Immature natural killer cell (primary cell): ENCODE measurements around the gene ZNF467. TPM values are rescaled to one million over a fixed set of nuclear protein-coding genes. Genes with fewer than 3 reads are reported as not detected.
A peak's percentile ranks its signal among the peaks of the same experiment; 100 is the strongest.

Source experiments
- DNase-seq, 3 donors: peaks; one replicate each; pipeline ENCODE4 v3.0.0; 2022; ENCODE audit warnings: mixed read lengths in 1 of 3
- H3K27ac Mint-ChIP-seq, 6 donors: one replicate each; pipeline ENCODE4 v1.8.0; 2020; ENCODE audit warnings: mixed read lengths in 6 of 6, mild to moderate bottlenecking in 5 of 6, inconsistent platforms in 4 of 6, moderate library complexity in 3 of 6
- H3K27me3 Mint-ChIP-seq, 3 donors: one replicate each; pipeline ENCODE4 v1.8.0; 2020 to 2021; ENCODE audit warnings: low read depth in 3 of 3, mild to moderate bottlenecking in 3 of 3, mixed read lengths in 3 of 3, moderate library complexity in 3 of 3, inconsistent platforms in 1 of 3
- H3K36me3 Mint-ChIP-seq, 3 donors: one replicate each; pipeline ENCODE4 v1.8.0; 2020; ENCODE audit warnings: mixed read lengths in 3 of 3, inconsistent platforms in 2 of 3, mild to moderate bottlenecking in 2 of 3
- H3K4me1 Mint-ChIP-seq, 2 donors: one replicate each; pipeline ENCODE4 v1.8.0; 2020; ENCODE audit warnings: inconsistent platforms in 2 of 2, mild to moderate bottlenecking in 2 of 2, mixed read lengths in 2 of 2, moderate library complexity in 1 of 2
- H3K4me3 Mint-ChIP-seq, 5 donors: one replicate each; pipeline ENCODE4 v1.8.0; 2020; ENCODE audit warnings: mild to moderate bottlenecking in 5 of 5, mixed read lengths in 5 of 5, inconsistent platforms in 3 of 5, moderate library complexity in 3 of 5
- H3K9me3 Mint-ChIP-seq, 6 donors: one replicate each; pipeline ENCODE4 v1.8.0; 2020; ENCODE audit warnings: mild to moderate bottlenecking in 6 of 6, mixed read lengths in 6 of 6, inconsistent platforms in 4 of 6, moderate library complexity in 3 of 6
- polyA plus RNA-seq, 3 donors: library from polyadenylated mRNA; unstranded; fragments of 300-500 nt; fragmentation: Illumina TruSeq; gene quantifications; one replicate each; pipeline ENCODE4 v1.2.3, GENCODE V29; 2021

The ZNF467 gene
- polyA plus RNA-seq, 3 donors from 2014 or later, result 1.5 to 2.3 TPM; not detected in 1

DNA sequence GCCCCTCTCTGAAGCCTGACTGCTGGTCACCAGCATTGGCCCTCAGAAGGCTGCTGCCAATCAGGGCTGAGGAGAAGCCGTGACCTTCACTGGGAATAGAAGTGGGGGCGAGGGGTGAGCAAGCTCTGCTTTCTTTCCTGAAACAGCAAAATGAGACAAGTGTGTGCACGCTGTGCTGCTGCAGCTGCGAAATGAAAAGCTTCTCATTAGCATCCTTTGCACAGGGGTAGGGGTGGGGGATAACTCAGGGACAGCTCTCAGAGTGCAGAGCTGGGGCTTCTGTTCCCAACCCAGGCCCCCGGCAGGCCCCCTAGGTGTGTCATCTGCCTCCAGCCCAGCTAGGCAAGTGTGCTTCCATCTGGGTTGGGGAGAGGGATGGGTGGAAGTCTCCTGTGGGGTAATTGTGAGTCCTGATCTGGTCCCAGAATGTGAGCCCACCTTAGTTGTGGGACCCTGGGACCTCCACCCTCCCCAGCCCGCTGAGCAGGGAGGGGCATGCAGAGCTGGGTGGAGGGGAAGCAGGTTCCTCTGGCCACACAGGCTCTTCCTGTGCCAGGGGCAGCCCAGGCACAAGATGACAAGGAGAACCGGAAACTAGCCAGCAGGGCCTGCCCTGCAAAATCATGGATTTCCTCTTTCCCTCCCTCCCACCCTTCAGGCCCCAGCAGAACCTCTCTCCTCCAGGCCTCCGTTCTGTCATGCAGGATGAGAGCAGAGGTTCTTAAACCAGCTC, 22.2 kb downstream of the ZNF467 start:
- H3K27ac Mint-ChIP-seq, result no peak overlapping the region
- no peaks in the 10 kb centered on the region for H3K9me3 Mint-ChIP-seq
- no peaks in the 10 kb centered on the region for H3K4me1 Mint-ChIP-seq
- no peaks in the 10 kb centered on the region for H3K36me3 Mint-ChIP-seq
- H3K4me3 Mint-ChIP-seq, result no peak overlapping the region
- H3K27me3 Mint-ChIP-seq, result peaks cover 0 to 3% (median 0%) of the 10 kb centered on the region in 3 donors
- DNase-seq, result no peak

DNA sequence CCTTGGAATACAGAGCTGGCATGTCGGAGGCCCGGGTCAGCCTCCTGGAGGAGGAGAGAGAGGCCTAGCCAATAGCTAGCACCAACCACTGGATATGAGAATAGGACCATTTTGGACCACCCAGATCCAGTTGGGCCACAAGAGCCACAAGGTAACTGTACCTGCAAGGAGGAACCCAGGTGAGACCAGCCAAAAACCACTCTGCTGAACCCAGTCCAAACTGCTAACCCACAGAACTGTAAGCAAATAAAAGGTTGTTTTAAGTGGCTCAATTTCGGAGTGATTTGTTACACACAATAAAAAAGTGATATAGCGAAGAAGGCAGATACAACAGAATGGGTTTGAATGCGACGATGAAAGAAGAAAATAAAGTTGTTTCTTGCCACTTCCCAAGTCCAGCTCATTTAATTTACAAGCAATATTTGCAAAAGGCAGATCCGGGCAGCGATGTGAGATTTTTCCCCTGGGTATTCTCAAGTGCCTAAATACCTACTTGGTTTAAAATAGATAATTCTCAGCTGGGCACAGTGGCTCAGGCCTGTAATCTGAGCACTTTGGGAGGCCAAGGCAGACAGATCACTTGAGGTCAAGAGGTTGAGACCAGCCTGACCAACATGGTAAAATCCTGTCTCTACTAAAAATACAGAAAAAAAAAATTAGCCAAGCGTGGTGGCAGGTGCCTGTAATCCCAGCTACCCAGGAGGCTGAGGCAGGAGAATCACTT, 23.1 kb downstream of the ZNF467 start:
- Mint-ChIP-seq H3K4me3 (no peak overlapping the region), H3K27me3 (peaks cover 0 to 3% (median 0%) of the 10 kb centered on the region in 3 donors), H3K9me3 (no peaks in the 10 kb centered on the region), H3K27ac (no peak overlapping the region), H3K4me1 (no peaks in the 10 kb centered on the region), H3K36me3 (no peaks in the 10 kb centered on the region)
- no peak for DNase-seq

DNA sequence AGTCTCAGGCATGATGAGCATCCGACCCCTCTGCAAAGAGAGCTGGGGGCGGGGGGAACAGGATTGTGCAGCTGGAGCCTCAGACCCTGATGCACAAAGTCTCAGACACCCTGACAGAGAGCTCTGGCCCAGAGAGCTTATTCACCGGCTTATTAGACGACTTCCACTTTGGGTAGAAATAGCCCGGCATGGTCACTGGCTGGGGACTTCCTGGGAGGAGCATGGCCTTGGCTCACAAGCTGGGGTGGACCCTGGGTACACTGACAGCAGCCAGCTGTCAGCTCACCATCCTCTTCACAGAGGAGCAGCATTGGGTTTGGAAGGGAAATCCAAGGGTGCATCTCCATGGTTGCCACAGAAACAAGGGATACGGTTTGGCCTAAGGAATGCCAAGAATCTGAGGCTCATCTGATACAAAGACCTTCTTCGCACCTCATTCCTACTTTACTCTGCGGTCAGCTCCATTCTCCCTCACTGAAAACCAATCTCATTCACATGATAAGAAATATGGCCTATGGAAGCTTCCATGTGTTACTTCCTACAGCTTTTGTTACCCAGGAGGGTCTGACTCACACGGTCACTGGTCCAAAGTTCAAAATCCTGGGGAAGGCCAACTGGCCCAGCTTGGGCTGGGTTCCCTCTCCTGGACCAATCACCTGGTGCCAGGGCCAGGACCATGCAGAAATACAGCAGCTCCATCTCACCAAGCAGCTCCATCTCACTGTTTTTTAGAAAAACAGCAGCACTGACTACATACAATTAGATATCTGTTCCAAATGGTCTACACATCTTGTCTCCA, 25.1 kb downstream of the ZNF467 start:
- Mint-ChIP-seq H3K27me3 (peaks cover 0 to 5% (median under 1%) of the 10 kb centered on the region in 3 donors), H3K36me3 (no peaks in the 10 kb centered on the region), H3K4me3 (no peak overlapping the region), H3K4me1 (no peaks in the 10 kb centered on the region), H3K9me3 (no peaks in the 10 kb centered on the region), H3K27ac (no peak overlapping the region)
- no peak for DNase-seq

DNA sequence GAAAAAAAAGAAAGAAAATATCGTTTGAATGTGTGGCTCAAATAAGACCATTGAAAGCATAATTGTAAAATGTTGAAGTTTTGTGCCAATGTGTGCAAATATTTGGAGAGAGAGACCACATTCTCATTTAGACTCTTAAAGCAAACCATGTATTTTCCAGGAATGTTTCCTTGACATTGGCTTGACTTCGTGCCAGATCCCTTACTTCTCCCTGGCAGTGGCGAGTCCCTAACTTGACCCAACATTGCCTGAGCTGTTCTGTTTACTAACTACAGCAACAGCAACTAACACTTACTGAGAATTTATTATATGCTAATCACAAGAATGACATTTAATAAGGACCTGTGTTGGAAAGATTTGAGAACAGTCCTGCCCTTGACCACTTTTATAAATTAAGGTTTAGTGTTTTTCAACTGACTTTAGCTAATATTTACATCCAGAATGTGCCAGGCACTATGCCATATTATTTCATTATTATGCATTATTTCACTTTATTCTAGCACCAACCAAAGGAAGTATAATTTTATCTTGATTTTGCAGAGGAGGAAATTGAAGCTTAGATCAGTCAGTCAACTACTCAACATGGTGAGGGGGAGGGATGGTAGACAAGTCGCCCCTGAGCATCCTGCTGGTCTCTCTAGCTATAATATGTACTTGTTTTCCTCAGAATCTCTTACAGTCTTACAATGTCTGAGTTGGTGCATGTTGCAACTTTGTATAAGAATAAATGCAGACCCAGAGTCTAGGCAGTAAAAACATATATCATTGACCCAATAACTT, 29.7 kb downstream of the ZNF467 start:
- Mint-ChIP-seq H3K9me3 (no peaks in the 10 kb centered on the region), H3K27me3 (peaks cover 4 to 9% (median 8%) of the 10 kb centered on the region in 3 donors), H3K4me3 (no peak overlapping the region), H3K4me1 (peaks cover 10 to 11% of the 10 kb centered on the region in 2 donors), H3K27ac (no peak overlapping the region), H3K36me3 (peaks cover 0 to 3% (median 0%) of the 10 kb centered on the region in 3 donors)
- no peak for DNase-seq

DNA sequence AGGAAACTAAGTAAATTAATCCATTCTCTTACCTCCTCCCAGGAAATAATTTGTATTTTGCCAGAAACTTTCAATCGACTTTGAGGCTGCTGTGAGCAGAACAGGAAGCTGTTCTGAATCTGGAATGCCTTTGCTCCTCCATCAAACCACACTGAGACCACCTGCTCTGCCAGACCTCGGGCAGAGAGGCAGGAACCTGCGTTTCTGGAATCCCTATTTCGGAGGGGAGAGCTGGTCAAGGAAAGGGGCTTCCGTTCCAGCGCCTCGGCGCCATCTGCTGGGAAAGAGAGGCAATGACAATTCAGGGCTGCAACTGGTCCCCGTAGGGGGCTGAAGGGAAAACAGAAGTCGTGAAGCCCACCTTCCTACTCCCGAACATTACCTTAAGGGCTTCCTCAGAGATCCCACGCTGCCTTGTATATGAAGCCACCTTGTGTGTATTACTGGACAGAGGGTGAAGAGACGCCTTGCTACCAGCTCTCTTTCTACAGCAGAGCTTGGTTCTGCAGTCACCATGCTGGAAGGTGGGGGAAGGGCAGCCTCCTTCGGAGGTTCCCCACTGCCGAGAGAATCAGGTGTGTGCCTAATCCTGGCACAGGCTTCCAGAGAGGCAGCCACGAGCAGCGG, 31.2 kb downstream of the ZNF467 start:
- H3K36me3 Mint-ChIP-seq, result peaks cover 0 to 3% (median 0%) of the 10 kb centered on the region in 3 donors
- no peaks in the 10 kb centered on the region for H3K9me3 Mint-ChIP-seq
- DNase-seq, result peak; percentile 50 to 63 (median 62)
- peaks cover 4 to 11% (median 8%) of the 10 kb centered on the region in 3 donors for H3K27me3 Mint-ChIP-seq
- peaks cover 10 to 11% of the 10 kb centered on the region in 2 donors for H3K4me1 Mint-ChIP-seq
- peak overlapping the region; percentile 22 to 82 (median 64) for H3K4me3 Mint-ChIP-seq
- H3K27ac Mint-ChIP-seq, result no peak overlapping the region

DNA sequence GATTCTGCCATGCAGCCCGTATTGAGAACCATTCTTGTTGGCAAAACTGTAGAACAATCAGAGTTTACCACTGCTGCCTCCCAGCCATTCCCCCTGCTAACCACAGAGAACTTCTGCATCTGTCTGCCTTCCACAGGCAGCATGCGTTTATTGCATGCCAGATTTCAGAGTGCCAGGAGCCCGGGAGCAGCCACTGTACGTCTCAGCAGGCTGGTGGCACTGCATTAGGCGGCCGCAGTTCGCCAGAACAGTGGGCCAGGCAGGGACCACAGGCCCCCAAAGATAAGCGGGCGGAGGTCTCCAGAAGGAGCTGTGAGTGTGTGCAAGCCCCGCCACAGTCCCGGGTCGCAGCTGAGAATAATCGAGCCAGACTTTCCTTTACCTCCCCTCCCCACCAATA, 31.8 kb downstream of the ZNF467 start:
- no peak for DNase-seq
- Mint-ChIP-seq H3K4me3 (peak overlapping the region; percentile 15 to 82 (median 64)), H3K9me3 (no peaks in the 10 kb centered on the region), H3K27ac (no peak overlapping the region), H3K27me3 (peaks cover 4 to 15% (median 8%) of the 10 kb centered on the region in 3 donors), H3K36me3 (peaks cover 0 to 3% (median 0%) of the 10 kb centered on the region in 3 donors), H3K4me1 (peaks cover 10 to 11% of the 10 kb centered on the region in 2 donors)

DNA sequence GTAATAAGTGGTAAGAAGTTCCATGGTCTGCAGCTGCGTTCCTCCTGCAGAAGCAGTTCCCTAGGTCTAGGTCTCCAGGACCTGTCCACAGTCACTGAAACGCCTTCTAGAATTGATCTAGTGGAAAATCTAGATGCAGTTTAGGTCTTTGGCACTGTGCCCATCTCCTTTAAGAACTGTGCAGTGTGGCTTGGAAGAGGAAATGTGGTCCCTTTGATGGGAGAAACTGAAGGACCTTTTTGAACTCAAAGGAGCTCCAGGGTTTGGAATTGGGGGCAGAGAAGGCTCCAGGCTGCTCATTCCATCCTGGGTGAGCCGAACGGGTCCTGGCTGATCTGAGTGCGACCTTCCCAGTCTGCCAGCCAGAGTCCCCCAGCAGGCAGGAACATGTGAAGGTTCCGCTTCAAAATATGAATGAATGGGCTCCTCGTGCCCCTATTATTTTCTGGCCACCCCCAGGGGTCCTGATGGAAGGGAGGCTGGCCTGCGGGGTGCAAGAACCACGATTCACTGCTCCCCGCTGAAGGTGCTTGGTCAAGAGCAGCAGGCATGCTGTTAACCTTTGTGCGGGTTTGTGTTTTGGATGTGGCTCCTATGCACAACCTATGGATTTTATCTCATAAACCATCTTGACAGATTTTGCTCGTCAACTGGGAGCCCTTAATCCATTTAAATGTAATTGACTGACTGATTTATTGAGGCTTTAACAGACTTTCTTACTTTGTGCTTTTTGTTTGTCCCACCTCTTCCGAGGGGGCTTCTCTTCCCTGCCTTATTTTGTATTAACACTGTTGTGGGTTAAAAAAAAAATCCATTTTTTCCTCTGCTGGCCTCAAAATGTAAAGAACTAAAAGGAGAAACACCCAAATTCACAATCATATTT, 36.7 kb downstream of the ZNF467 start:
- DNase-seq, result no peak
- peaks cover 0 to 2% (median 0%) of the 10 kb centered on the region in 6 donors for H3K9me3 Mint-ChIP-seq

DNA sequence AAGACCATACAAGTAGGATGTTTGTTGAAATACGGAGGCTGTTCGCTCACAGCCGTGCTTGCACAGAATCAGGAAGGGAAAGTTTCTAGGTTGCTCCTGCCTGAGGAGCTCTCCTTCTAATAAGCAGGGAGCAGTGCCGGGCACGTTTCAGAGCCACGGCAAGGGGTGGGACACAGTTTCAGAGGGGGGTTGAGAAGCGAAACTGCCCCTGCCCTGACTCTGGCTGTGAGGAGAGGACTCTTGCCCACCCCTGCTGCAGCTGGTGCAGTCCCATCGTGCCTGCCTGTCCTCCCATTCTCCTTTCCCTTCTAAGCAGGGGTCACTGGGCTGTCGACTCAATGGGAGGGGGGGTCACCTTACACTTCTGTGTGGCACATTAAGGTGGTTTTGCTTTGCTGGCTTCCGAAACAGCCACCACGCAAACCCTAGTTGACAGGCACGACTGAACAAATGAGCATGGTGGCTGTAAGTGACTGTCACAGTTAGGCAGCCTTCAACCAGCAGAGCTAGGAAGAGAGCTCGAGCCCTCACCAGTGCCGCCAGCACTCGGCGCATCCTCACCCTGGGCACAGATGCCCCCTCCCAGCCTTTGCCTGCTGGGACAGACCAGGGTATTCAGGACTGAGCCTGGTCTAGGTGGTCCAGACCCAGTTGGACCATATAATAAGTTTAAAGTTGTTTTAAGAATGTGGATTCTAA, 37.5 kb downstream of the ZNF467 start:
- H3K36me3 Mint-ChIP-seq, result peaks cover 3 to 9% (median 7%) of the 10 kb centered on the region in 3 donors
- no peak for DNase-seq
- no peak overlapping the region for H3K27ac Mint-ChIP-seq
- no peak overlapping the region for H3K4me3 Mint-ChIP-seq
- no peaks in the 10 kb centered on the region for H3K4me1 Mint-ChIP-seq
- H3K9me3 Mint-ChIP-seq, result peaks cover 0 to 2% (median 0%) of the 10 kb centered on the region in 6 donors
- H3K27me3 Mint-ChIP-seq, result peaks cover 1 to 10% (median 5%) of the 10 kb centered on the region in 3 donors

More for the DNA sequence above, 36.7 kb downstream of the ZNF467 start:
- H3K4me1 Mint-ChIP-seq, result peaks cover 1 to 3% of the 10 kb centered on the region in 2 donors
- peaks cover 2 to 6% (median 3%) of the 10 kb centered on the region in 3 donors for H3K36me3 Mint-ChIP-seq
- H3K27me3 Mint-ChIP-seq, result peaks cover 1 to 10% (median 5%) of the 10 kb centered on the region in 3 donors
- H3K27ac Mint-ChIP-seq, result no peak overlapping the region
- H3K4me3 Mint-ChIP-seq, result no peak overlapping the region

DNA sequence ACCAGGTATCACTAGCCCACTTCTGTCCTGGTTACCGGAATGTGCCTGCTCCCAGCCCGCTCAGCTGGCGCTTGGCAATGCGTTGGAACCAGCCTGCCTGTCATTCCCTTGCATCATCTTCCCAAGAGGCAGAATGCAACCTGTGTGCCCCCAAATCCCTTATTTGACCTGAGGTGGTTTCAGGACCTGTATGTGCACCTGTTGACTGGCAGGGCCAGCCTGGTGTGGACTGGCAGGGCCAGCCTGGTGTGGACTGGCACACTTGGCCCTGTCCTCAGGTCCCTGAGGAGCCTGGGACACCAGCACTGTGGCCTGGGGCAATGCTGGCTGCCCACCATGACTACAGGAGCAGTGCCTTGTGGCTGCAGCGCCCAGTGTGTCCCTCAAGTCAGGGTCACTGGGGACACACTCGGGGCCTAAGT, 38.2 kb downstream of the ZNF467 start:
- no peak for DNase-seq
- peaks cover 2 to 13% (median 7%) of the 10 kb centered on the region in 3 donors for H3K36me3 Mint-ChIP-seq
- H3K27me3 Mint-ChIP-seq, result peaks cover 0 to 9% (median 5%) of the 10 kb centered on the region in 3 donors
- no peak overlapping the region for H3K4me3 Mint-ChIP-seq
- peaks cover 0 to 2% (median 0%) of the 10 kb centered on the region in 6 donors for H3K9me3 Mint-ChIP-seq
- no peak overlapping the region for H3K27ac Mint-ChIP-seq
- no peaks in the 10 kb centered on the region for H3K4me1 Mint-ChIP-seq

DNA sequence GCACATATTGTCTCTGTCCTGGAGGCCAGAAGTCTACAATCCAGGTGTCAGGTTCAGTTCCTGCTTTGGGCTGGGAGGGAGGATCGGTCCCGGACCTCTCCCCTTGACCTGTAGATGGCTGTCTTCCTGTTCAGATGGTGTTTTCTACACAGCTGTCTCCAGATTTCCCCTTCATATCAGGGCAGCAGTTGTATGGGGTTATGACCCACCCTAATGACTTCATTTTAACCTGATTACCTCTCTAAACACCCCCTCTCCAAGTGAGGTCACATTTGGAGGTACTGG, 38.7 kb downstream of the ZNF467 start:
- Mint-ChIP-seq H3K4me1 (no peaks in the 10 kb centered on the region), H3K9me3 (peaks cover 0 to 2% (median 0%) of the 10 kb centered on the region in 6 donors), H3K36me3 (peaks cover 0 to 13% (median 7%) of the 10 kb centered on the region in 3 donors), H3K4me3 (no peak overlapping the region), H3K27ac (no peak overlapping the region), H3K27me3 (peaks cover 0 to 7% (median 5%) of the 10 kb centered on the region in 3 donors)
- DNase-seq, result no peak

DNA sequence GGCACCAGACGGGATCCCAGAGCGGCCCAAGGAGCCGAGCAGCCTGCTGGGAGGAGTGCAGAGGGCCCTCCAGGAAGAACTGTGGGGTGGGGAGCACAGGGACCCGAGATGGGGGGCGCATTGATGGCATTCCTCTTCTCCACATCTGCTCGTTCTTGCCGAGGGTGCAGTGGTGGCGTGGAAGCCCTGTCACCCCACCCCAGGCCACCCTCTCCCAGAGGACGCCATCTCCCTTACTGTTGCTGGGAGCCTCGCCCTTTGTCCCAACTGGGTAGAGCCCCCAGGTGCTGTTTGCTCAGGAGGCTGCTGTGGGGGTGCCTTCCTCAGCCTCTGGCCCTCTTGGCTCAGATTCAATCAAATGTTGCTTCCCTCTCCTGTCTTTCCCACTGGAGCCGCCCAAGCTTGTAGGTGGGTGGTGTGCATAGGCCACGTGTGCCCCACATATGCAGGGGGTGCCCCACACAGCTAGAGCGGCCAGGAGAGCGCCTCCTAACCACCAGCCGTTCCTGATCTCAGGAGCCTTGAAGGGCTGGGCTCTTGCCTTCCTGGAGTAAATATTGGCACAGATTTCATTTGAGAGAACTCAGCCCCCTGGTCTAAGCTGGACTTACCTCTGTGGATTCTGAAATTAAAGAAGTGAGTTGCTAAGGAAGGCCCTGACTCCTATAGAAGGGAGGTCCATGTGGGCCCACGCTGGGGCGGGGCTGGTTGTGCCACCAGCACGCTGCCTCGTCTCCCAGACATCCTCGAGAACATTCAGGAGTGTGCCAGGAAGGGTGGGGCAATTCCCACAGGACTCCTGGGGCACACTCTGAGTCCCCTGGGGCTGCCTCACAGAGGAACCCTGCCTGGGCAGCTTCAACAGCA, 39.2 kb downstream of the ZNF467 start:
- Mint-ChIP-seq H3K9me3 (peaks cover 0 to 2% (median 0%) of the 10 kb centered on the region in 6 donors), H3K27me3 (peaks cover 0 to 7% (median 5%) of the 10 kb centered on the region in 3 donors), H3K36me3 (peaks cover 0 to 13% (median 7%) of the 10 kb centered on the region in 3 donors), H3K4me1 (no peaks in the 10 kb centered on the region), H3K27ac (no peak overlapping the region), H3K4me3 (no peak overlapping the region)
- DNase-seq, result no peak
